ENCODE measurements around the gene PAK1.
"Not testable (repeated sequence)": the region's sequence is repeated elsewhere in the genome, so short reads cannot be mapped to it uniquely, and the experiment has no call there.

Gene PAK1

GRCh38 chr11:77473801-77474683 is at the start of gene PAK1:
Gene PAK1, minus strand, starts transcription at chr11:77474094. Its CDS starts 81,574 bp downstream, at chr11:77392520.
- peak; percentile 88 for DNase-seq

- DNase-seq, result no peak
Measured at GRCh38 chr11:77522215-77522614, 48.3 kb upstream of the PAK1 start.

- no peak for DNase-seq
Measured at GRCh38 chr11:77519847-77520246, 46.0 kb upstream of the PAK1 start.

- no peak for DNase-seq
Measured at GRCh38 chr11:77518471-77518870, 44.6 kb upstream of the PAK1 start.

GRCh38 chr11:77517753-77518152 is 43.9 kb upstream of the PAK1 start:
- DNase-seq, result no peak

GRCh38 chr11:77517226-77517625 is 43.3 kb upstream of the PAK1 start:
- no peak for DNase-seq

- DNase-seq, result no peak
Measured at GRCh38 chr11:77515483-77515882, 41.6 kb upstream of the PAK1 start.

- no peak for DNase-seq
Measured at GRCh38 chr11:77515063-77515462, 41.2 kb upstream of the PAK1 start.

GRCh38 chr11:77512092-77512491 is 38.2 kb upstream of the PAK1 start:
- no peak for DNase-seq

- DNase-seq, result no peak
Measured at GRCh38 chr11:77510851-77511250, 37.0 kb upstream of the PAK1 start.

GRCh38 chr11:77510095-77510494 is 36.2 kb upstream of the PAK1 start:
- DNase-seq, result no peak

GRCh38 chr11:77508019-77508418 is 34.1 kb upstream of the PAK1 start:
- DNase-seq, result no peak

- DNase-seq, result no peak
Measured at GRCh38 chr11:77506857-77507256, 33.0 kb upstream of the PAK1 start.

- no peak for DNase-seq
Measured at GRCh38 chr11:77505956-77506355, 32.1 kb upstream of the PAK1 start.

GRCh38 chr11:77503006-77503405 is 29.1 kb upstream of the PAK1 start:
- no peak for DNase-seq

- DNase-seq, result no peak
Measured at GRCh38 chr11:77502346-77502905, 28.5 kb upstream of the PAK1 start.

- no peak for DNase-seq
Measured at GRCh38 chr11:77501758-77502157, 27.9 kb upstream of the PAK1 start.

- no peak for DNase-seq
Measured at GRCh38 chr11:77497368-77497767, 23.5 kb upstream of the PAK1 start.

GRCh38 chr11:77495526-77495925 is 21.6 kb upstream of the PAK1 start:
- no peak for DNase-seq

- DNase-seq, result not testable (repeated sequence)
Measured at GRCh38 chr11:77490035-77490434, 16.1 kb upstream of the PAK1 start.

GRCh38 chr11:77487790-77488189 is 13.9 kb upstream of the PAK1 start:
- DNase-seq, result no peak

GRCh38 chr11:77479746-77480352 is 6.0 kb upstream of the PAK1 start:
- DNase-seq, result no peak

- no peak for DNase-seq
Measured at GRCh38 chr11:77475206-77475605, 1.3 kb upstream of the PAK1 start.

- no peak for DNase-seq
Measured at GRCh38 chr11:77474684-77475060, 778 bp upstream of the PAK1 start.
